WTC11 (cell line): ENCODE data around the gene SPACDR. TPM values are rescaled to one million over a fixed set of nuclear protein-coding genes. Genes with fewer than 3 reads are reported as not detected.

ENCODE experiments used
- ATAC-seq: fragments of 200-7000 bp; cut with Tn5 transposase; 2 replicates; pipeline ENCODE4 v1.10.0; 2021; ENCODE audit warnings: mild to moderate bottlenecking, moderate library complexity
- CTCF ChIA-PET: fragments of 300-600 bp; sonication (Branson Sonifier 250); formaldehyde crosslinking; loops from one replicate; lab custom pipeline; 2021; ENCODE audit warnings: antibody characterized with exemption; lab: Charles Lee
- POLR2A ChIA-PET: fragments of 350-600 bp; sonication (Branson Sonifier 250); formaldehyde crosslinking; loops from one replicate; lab custom pipeline; 2021; ENCODE audit warnings: antibody characterized with exemption; lab: Charles Lee
- DNase-seq: peaks from one replicate; pipeline ENCODE4 v3.0.0; 2021; ENCODE audit warnings: low spot score
- H3K27ac Mint-ChIP-seq: 2 replicates; pipeline ENCODE4 v1.8.0; 2021; ENCODE audit warnings: mixed read lengths
- H3K27me3 Mint-ChIP-seq: 2 replicates; pipeline ENCODE4 v1.8.0; 2021; ENCODE audit warnings: low read depth, mild to moderate bottlenecking, moderate library complexity, mixed read lengths
- H3K36me3 Mint-ChIP-seq: 2 replicates; pipeline ENCODE4 v1.8.0; 2021; ENCODE audit warnings: mixed read lengths
- H3K4me1 Mint-ChIP-seq: 2 replicates; pipeline ENCODE4 v1.8.0; 2022; ENCODE audit warnings: mixed read lengths
- H3K4me3 Mint-ChIP-seq: 2 replicates; pipeline ENCODE4 v1.8.0; 2021; ENCODE audit warnings: mild to moderate bottlenecking, moderate library complexity, mixed read lengths
- H3K9me3 Mint-ChIP-seq: 2 replicates; pipeline ENCODE4 v1.8.0; 2021; ENCODE audit warnings: mixed read lengths
- ATF1 ChIP-seq: sonication (generic); formaldehyde crosslinking; IDR thresholded peaks from 2 replicates; pipeline ENCODE4 v1.8.1; 2023; ENCODE audit warnings: mild to moderate bottlenecking, moderate library complexity, missing genetic modification reagents
- CBFB ChIP-seq: sonication (generic); formaldehyde crosslinking; IDR thresholded peaks from 2 replicates; pipeline ENCODE4 v1.8.1; 2022; ENCODE audit warnings: mild to moderate bottlenecking, low read depth, missing genetic modification reagents
- CREM ChIP-seq: sonication (generic); formaldehyde crosslinking; IDR thresholded peaks from 2 replicates; pipeline ENCODE4 v1.8.1; 2022; ENCODE audit warnings: mild to moderate bottlenecking, missing genetic modification reagents, moderate library complexity
- ESRRA ChIP-seq: sonication (generic); formaldehyde crosslinking; IDR thresholded peaks from 2 replicates; pipeline ENCODE4 v1.8.1; 2022; ENCODE audit warnings: mild to moderate bottlenecking, missing genetic modification reagents, borderline replicate concordance
- ETV6 ChIP-seq: sonication (generic); formaldehyde crosslinking; IDR thresholded peaks from 2 replicates; pipeline ENCODE4 v1.8.1; 2022; ENCODE audit warnings: mild to moderate bottlenecking, missing genetic modification reagents
- FOXJ3 ChIP-seq: sonication (generic); formaldehyde crosslinking; IDR thresholded peaks from 2 replicates; pipeline ENCODE4 v1.9.0; 2021; ENCODE audit warnings: missing genetic modification reagents, mild to moderate bottlenecking, borderline replicate concordance
- FOXK1 ChIP-seq: sonication (generic); formaldehyde crosslinking; IDR thresholded peaks from 2 replicates; pipeline ENCODE4 v1.8.0; 2022; ENCODE audit warnings: mild to moderate bottlenecking, moderate library complexity, missing genetic modification reagents
- FOXP1 ChIP-seq: sonication (generic); formaldehyde crosslinking; IDR thresholded peaks from 2 replicates; pipeline ENCODE4 v1.8.0; 2022; ENCODE audit warnings: missing genetic modification reagents, mild to moderate bottlenecking, moderate library complexity, borderline replicate concordance
- HMGA2 ChIP-seq: fragments of 250-450 bp; sonication (Bioruptor Pico); IDR thresholded peaks from 2 replicates; pipeline ENCODE4 v1.4.0; 2021; ENCODE audit warnings: mild to moderate bottlenecking, moderate library complexity
- KAT7 ChIP-seq: sonication (generic); formaldehyde crosslinking; IDR thresholded peaks from 2 replicates; pipeline ENCODE4 v1.8.1; 2023; ENCODE audit warnings: missing genetic modification reagents, mild to moderate bottlenecking, borderline replicate concordance
- MXD4 ChIP-seq: fragments of 250-450 bp; sonication (Bioruptor Pico); IDR thresholded peaks from 2 replicates; pipeline ENCODE4 v1.8.0; 2021; ENCODE audit warnings: mild to moderate bottlenecking, moderate library complexity, borderline replicate concordance
- MYBL2 ChIP-seq: sonication (generic); formaldehyde crosslinking; IDR thresholded peaks from 2 replicates; pipeline ENCODE4 v1.8.1; 2023; ENCODE audit warnings: mild to moderate bottlenecking, moderate library complexity, missing genetic modification reagents
- NR2C2 ChIP-seq: sonication (generic); formaldehyde crosslinking; IDR thresholded peaks from 2 replicates; pipeline ENCODE4 v1.8.0; 2022; ENCODE audit warnings: mild to moderate bottlenecking, missing genetic modification reagents
- RELA ChIP-seq: sonication (generic); formaldehyde crosslinking; IDR thresholded peaks from 2 replicates; pipeline ENCODE4 v1.8.1; 2022; ENCODE audit warnings: missing genetic modification reagents, mild to moderate bottlenecking, borderline replicate concordance
- SMAD4 ChIP-seq: sonication (generic); formaldehyde crosslinking; IDR thresholded peaks from 2 replicates; pipeline ENCODE4 v1.8.0; 2022; ENCODE audit warnings: mild to moderate bottlenecking, missing genetic modification reagents
- SP1 ChIP-seq: sonication (generic); formaldehyde crosslinking; conservative IDR thresholded peaks from 2 replicates; pipeline ENCODE4 v1.8.1; 2022; ENCODE audit warnings: missing genetic modification reagents
- TP53 ChIP-seq: sonication (generic); formaldehyde crosslinking; IDR thresholded peaks from 2 replicates; pipeline ENCODE4 v1.8.1; 2023; ENCODE audit warnings: mild to moderate bottlenecking, missing genetic modification reagents
- ZNF138 ChIP-seq: sonication (generic); formaldehyde crosslinking; conservative IDR thresholded peaks from 2 replicates; pipeline ENCODE4 v1.8.1; 2022; ENCODE audit warnings: mild to moderate bottlenecking, moderate library complexity, missing genetic modification reagents
- ZNF219 ChIP-seq: sonication (generic); formaldehyde crosslinking; IDR thresholded peaks from 2 replicates; pipeline ENCODE4 v1.8.0; 2023; ENCODE audit warnings: missing genetic modification reagents, mild to moderate bottlenecking, borderline replicate concordance
- ZNF317 ChIP-seq: sonication (generic); formaldehyde crosslinking; IDR thresholded peaks from 2 replicates; pipeline ENCODE4 v1.8.1; 2023; ENCODE audit warnings: low read depth, mild to moderate bottlenecking, moderate library complexity, missing genetic modification reagents, borderline replicate concordance
- ZNF416 ChIP-seq: fragments of 250-450 bp; sonication (Bioruptor Pico); IDR thresholded peaks from 2 replicates; pipeline ENCODE4 v1.9.0; 2021; ENCODE audit warnings: mild to moderate bottlenecking, inconsistent platforms
- ZNF423 ChIP-seq: fragments of 250-450 bp; sonication (Bioruptor Pico); IDR thresholded peaks from 2 replicates; pipeline ENCODE4 v2.1.2; 2022; ENCODE audit warnings: mild to moderate bottlenecking, moderate library complexity
- total RNA-seq: library from RNA; stranded (reverse); gene quantifications from 3 replicates; pipeline ENCODE4 v1.2.3, GENCODE V29; 2021
- TF ChIP-seq, protein P1 (sequence below): sonication (generic); formaldehyde crosslinking; IDR thresholded peaks from 2 replicates; pipeline ENCODE4 v1.8.1; 2023; ENCODE audit warnings: mild to moderate bottlenecking, moderate library complexity, missing genetic modification reagents
- TF ChIP-seq, protein P2 (sequence below): sonication (generic); formaldehyde crosslinking; IDR thresholded peaks from 2 replicates; pipeline ENCODE4 v1.8.0; 2023; ENCODE audit warnings: missing genetic modification reagents
- TF ChIP-seq, protein P3 (sequence below): fragments of 250-450 bp; sonication (Bioruptor Pico); IDR thresholded peaks from 2 replicates; pipeline ENCODE4 v2.1.2; 2022; ENCODE audit warnings: mild to moderate bottlenecking, moderate library complexity
- TF ChIP-seq, protein P4 (sequence below): sonication (generic); formaldehyde crosslinking; IDR thresholded peaks from 2 replicates; pipeline ENCODE4 v1.8.0; 2022; ENCODE audit warnings: mild to moderate bottlenecking, missing genetic modification reagents
- TF ChIP-seq, protein P5 (sequence below): fragments of 200-600 bp; IDR thresholded peaks from 2 replicates; pipeline ENCODE4 v1.8.0; 2022; ENCODE audit warnings: antibody characterized with exemption
- TF ChIP-seq, protein P6 (sequence below): sonication (generic); formaldehyde crosslinking; IDR thresholded peaks from 2 replicates; pipeline ENCODE4 v1.8.0; 2022; ENCODE audit warnings: mild to moderate bottlenecking, missing genetic modification reagents
- TF ChIP-seq, protein P7 (sequence below): sonication (generic); formaldehyde crosslinking; IDR thresholded peaks from 2 replicates; pipeline ENCODE4 v1.8.1; 2023; ENCODE audit warnings: mild to moderate bottlenecking, missing genetic modification reagents

SPACDR gene
- total RNA-seq, 1 experiment from 2014 or later: 0.33 TPM

DNA sequence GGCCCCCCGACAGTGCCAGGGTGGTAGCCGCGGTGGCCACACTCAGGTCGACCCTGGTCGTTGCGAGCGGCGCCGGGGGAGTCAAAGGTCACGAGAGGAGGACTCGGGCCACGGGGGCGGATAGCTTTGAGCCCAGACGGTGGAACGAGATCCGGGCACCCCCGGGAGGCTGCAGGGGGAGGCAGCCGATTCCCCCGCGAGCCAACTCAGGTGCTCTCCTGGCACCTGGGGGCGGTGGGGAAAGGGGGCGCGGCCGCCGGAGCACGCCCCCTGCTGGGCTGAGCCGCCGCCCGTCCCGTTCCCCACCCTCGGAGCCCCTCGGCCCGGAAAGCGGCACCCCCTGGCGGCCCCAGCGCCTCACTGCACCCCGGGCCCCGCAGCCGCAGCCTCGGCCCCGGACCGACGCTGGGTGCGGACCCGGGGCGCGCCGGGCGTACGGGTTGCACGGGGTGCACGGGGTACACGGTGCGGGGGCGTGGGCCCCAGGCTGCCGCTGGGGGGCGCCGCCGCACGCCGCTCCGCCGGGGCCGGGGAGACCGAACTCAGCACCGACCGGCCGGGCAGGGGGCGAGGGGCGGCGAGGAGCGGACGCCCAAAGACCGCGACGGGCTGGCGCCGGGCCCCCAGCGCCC is 19.1 kb upstream of the SPACDR start:
- H3K36me3 Mint-ChIP-seq: no peaks in the 10 kb centered on the region
- no peaks in the 10 kb centered on the region for H3K27me3 Mint-ChIP-seq
- peak; percentile 58 for ATAC-seq
- peak; percentile 83 for DNase-seq
- ChIA-PET CTCF (interaction anchor here (0.7 to 7.3 kb wide), 19 partner anchors 11 to 243 kb away, joined by 3 to 82 read pairs (median 5); partner anchors contain the start of genes AGFG2, FBXO24, LRCH4 and MOSPD3), POLR2A (interaction anchor here (0.5 to 0.8 kb wide), 4 partner anchors 76 to 344 kb away, joined by 3 to 4 read pairs (median 3); partner anchors contain the start of genes EPHB4, FBXO24 and LRCH4)
- no peaks in the 10 kb centered on the region for H3K9me3 Mint-ChIP-seq
- peak overlapping the region; percentile 86 for H3K4me3 Mint-ChIP-seq
- H3K4me1 Mint-ChIP-seq: peaks cover 30% of the 10 kb centered on the region
- no peak overlapping the region for H3K27ac Mint-ChIP-seq
- TF ChIP-seq RELA: peak; percentile 14; the same call in 1 of the 2 replicates
- TF ChIP-seq TP53 (CRISPR knock-in tag): 0 out of 2 replicates have a peak, but pooled peaks have one; percentile 41
- TF ChIP-seq SP1 (CRISPR knock-in tag): peak; percentile 83
- TF ChIP-seq, protein P1, sequence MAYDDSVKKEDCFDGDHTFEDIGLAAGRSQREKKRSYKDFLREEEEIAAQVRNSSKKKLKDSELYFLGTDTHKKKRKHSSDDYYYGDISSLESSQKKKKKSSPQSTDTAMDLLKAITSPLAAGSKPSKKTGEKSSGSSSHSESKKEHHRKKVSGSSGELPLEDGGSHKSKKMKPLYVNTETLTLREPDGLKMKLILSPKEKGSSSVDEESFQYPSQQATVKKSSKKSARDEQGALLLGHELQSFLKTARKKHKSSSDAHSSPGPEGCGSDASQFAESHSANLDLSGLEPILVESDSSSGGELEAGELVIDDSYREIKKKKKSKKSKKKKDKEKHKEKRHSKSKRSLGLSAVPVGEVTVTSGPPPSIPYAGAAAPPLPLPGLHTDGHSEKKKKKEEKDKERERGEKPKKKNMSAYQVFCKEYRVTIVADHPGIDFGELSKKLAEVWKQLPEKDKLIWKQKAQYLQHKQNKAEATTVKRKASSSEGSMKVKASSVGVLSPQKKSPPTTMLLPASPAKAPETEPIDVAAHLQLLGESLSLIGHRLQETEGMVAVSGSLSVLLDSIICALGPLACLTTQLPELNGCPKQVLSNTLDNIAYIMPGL (CRISPR knock-in tag): peak; percentile 66; the same call in 1 of the 2 replicates
- no peak for TF ChIP-seq NR2C2 (CRISPR knock-in tag)
- no peak for TF ChIP-seq ZNF416 (CRISPR knock-in tag)
- no peak for TF ChIP-seq SMAD4 (CRISPR knock-in tag)
- no peak for TF ChIP-seq MYBL2 (CRISPR knock-in tag)
- TF ChIP-seq ESRRA (CRISPR knock-in tag): 0 out of 2 replicates have a peak, but pooled peaks have one; percentile 32
- TF ChIP-seq, protein P2, sequence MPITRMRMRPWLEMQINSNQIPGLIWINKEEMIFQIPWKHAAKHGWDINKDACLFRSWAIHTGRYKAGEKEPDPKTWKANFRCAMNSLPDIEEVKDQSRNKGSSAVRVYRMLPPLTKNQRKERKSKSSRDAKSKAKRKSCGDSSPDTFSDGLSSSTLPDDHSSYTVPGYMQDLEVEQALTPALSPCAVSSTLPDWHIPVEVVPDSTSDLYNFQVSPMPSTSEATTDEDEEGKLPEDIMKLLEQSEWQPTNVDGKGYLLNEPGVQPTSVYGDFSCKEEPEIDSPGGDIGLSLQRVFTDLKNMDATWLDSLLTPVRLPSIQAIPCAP: no peak
- TF ChIP-seq, protein P3, sequence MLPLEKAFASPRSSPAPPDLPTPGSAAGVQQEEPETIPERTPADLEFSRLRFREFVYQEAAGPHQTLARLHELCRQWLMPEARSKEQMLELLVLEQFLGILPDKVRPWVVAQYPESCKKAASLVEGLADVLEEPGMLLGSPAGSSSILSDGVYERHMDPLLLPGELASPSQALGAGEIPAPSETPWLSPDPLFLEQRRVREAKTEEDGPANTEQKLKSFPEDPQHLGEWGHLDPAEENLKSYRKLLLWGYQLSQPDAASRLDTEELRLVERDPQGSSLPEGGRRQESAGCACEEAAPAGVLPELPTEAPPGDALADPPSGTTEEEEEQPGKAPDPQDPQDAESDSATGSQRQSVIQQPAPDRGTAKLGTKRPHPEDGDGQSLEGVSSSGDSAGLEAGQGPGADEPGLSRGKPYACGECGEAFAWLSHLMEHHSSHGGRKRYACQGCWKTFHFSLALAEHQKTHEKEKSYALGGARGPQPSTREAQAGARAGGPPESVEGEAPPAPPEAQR (CRISPR knock-in tag): no peak
- TF ChIP-seq, protein P4, sequence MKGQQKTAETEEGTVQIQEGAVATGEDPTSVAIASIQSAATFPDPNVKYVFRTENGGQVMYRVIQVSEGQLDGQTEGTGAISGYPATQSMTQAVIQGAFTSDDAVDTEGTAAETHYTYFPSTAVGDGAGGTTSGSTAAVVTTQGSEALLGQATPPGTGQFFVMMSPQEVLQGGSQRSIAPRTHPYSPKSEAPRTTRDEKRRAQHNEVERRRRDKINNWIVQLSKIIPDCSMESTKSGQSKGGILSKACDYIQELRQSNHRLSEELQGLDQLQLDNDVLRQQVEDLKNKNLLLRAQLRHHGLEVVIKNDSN: no peak
- 0 out of 2 replicates have a peak, but pooled peaks have one; percentile 34 for TF ChIP-seq ZNF219
- TF ChIP-seq ATF1 (CRISPR knock-in tag): no peak
- TF ChIP-seq ETV6: peak; percentile 28; the same call in 1 of the 2 replicates
- TF ChIP-seq ZNF423 (CRISPR knock-in tag): peak; percentile 77; the same call in 1 of the 2 replicates
- peak; percentile 28; the same call in 1 of the 2 replicates for TF ChIP-seq CBFB (CRISPR knock-in tag)
- peak; percentile 47; the same call in 1 of the 2 replicates for TF ChIP-seq CREM (CRISPR knock-in tag)
- TF ChIP-seq ZNF138 (CRISPR knock-in tag): no peak
- TF ChIP-seq, protein P5, sequence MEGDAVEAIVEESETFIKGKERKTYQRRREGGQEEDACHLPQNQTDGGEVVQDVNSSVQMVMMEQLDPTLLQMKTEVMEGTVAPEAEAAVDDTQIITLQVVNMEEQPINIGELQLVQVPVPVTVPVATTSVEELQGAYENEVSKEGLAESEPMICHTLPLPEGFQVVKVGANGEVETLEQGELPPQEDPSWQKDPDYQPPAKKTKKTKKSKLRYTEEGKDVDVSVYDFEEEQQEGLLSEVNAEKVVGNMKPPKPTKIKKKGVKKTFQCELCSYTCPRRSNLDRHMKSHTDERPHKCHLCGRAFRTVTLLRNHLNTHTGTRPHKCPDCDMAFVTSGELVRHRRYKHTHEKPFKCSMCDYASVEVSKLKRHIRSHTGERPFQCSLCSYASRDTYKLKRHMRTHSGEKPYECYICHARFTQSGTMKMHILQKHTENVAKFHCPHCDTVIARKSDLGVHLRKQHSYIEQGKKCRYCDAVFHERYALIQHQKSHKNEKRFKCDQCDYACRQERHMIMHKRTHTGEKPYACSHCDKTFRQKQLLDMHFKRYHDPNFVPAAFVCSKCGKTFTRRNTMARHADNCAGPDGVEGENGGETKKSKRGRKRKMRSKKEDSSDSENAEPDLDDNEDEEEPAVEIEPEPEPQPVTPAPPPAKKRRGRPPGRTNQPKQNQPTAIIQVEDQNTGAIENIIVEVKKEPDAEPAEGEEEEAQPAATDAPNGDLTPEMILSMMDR: peak; percentile 89
- TF ChIP-seq FOXJ3: no peak
- TF ChIP-seq FOXP1 (CRISPR knock-in tag): peak; percentile 64; the same call in 1 of the 2 replicates
- TF ChIP-seq, protein P6, sequence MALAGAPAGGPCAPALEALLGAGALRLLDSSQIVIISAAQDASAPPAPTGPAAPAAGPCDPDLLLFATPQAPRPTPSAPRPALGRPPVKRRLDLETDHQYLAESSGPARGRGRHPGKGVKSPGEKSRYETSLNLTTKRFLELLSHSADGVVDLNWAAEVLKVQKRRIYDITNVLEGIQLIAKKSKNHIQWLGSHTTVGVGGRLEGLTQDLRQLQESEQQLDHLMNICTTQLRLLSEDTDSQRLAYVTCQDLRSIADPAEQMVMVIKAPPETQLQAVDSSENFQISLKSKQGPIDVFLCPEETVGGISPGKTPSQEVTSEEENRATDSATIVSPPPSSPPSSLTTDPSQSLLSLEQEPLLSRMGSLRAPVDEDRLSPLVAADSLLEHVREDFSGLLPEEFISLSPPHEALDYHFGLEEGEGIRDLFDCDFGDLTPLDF (CRISPR knock-in tag): no peak
- TF ChIP-seq MXD4 (CRISPR knock-in tag): no peak
- peak; percentile 26; the same call in 1 of the 2 replicates for TF ChIP-seq KAT7 (CRISPR knock-in tag)
- TF ChIP-seq, protein P7, sequence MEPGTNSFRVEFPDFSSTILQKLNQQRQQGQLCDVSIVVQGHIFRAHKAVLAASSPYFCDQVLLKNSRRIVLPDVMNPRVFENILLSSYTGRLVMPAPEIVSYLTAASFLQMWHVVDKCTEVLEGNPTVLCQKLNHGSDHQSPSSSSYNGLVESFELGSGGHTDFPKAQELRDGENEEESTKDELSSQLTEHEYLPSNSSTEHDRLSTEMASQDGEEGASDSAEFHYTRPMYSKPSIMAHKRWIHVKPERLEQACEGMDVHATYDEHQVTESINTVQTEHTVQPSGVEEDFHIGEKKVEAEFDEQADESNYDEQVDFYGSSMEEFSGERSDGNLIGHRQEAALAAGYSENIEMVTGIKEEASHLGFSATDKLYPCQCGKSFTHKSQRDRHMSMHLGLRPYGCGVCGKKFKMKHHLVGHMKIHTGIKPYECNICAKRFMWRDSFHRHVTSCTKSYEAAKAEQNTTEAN (CRISPR knock-in tag): 0 out of 2 replicates have a peak, but pooled peaks have one; percentile 29
- no peak for TF ChIP-seq ZNF317
- TF ChIP-seq HMGA2 (CRISPR knock-in tag): no peak
- TF ChIP-seq FOXK1: no peak
